ENCODE results near the gene KIF5C.

DNA sequence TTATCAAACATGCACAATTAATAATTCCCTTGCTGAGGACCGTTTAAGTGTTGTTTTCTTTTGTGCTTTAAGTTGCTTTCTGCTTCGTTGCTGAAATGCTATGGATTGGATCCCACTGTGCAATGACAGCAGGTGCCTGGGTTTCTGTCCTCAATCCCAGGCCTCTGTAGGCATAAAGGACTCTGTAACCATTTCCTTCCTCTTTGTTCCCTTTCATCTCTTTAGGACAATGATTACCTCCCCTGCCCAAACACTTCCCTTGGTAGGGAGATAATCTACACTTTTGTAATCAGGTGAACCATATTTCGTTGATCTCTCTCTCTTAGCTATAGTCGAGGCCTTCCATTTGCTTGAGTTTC is 104.9 kb downstream of the KIF5C start:
- TF ChIP-seq CTCF (conservative IDR thresholded peaks at IDR 0.05; ENCODE audit: low read length) (no peak), EZH2phosphoT487 (IDR thresholded peaks at IDR 0.05; ENCODE audit: borderline replicate concordance, low read depth, low read length) (no peak)

All from OCI-LY7 (cell line).